OCI-LY1 (cell line): ENCODE results near the gene PDZD2.

ENCODE experiments used
- EZH2 ChIP-seq: fragments of 200-600 bp; sonication (generic), shearing (Covaris generic); IDR thresholded peaks from 2 replicates; pipeline ENCODE4 v1.8.0; 2017; ENCODE audit warnings: borderline replicate concordance, mixed run types, mild to moderate bottlenecking, antibody characterized with exemption, low read length, moderate library complexity, mixed read lengths
- TF ChIP-seq, protein P1 (sequence below): fragments of 200-600 bp; sonication (generic), shearing (Covaris generic); IDR thresholded peaks from 2 replicates; pipeline ENCODE4 v1.5.1; 2017; ENCODE audit warnings: mild to moderate bottlenecking, antibody characterized with exemption, low read length, moderate library complexity, mixed read lengths

DNA sequence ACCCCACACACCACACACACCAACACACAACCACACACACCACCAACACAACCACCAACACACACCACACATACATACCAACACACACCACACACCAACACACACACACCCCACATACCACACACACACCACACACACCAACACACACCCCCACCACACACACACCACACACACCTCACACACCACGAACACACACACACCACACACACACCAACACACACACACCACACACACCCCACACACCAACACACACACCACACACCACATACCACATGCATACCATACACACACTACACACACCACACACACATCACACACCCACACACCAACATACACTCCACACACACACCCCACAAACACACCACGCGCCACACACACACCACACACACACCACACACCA is 363.8 kb downstream of the PDZD2 start:
- TF ChIP-seq, protein P1, sequence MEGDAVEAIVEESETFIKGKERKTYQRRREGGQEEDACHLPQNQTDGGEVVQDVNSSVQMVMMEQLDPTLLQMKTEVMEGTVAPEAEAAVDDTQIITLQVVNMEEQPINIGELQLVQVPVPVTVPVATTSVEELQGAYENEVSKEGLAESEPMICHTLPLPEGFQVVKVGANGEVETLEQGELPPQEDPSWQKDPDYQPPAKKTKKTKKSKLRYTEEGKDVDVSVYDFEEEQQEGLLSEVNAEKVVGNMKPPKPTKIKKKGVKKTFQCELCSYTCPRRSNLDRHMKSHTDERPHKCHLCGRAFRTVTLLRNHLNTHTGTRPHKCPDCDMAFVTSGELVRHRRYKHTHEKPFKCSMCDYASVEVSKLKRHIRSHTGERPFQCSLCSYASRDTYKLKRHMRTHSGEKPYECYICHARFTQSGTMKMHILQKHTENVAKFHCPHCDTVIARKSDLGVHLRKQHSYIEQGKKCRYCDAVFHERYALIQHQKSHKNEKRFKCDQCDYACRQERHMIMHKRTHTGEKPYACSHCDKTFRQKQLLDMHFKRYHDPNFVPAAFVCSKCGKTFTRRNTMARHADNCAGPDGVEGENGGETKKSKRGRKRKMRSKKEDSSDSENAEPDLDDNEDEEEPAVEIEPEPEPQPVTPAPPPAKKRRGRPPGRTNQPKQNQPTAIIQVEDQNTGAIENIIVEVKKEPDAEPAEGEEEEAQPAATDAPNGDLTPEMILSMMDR = no peak
- TF ChIP-seq EZH2 = no peak
